Measurements from ENCODE around the gene HOXB3.
A peak's percentile ranks its signal among the peaks of the same experiment; 100 is the strongest.
"Not testable (repeated sequence)": the region's sequence is repeated elsewhere in the genome, so short reads cannot be mapped to it uniquely, and the experiment has no call there.

HOXB3 gene

GRCh38 chr17:48543854-48544348 lies 46.1 kb downstream of the HOXB3 start:
- no peak for DNase-seq

- DNase-seq = no peak
Observed at GRCh38 chr17:48543107-48543853, 46.8 kb downstream of the HOXB3 start.

- DNase-seq = no peak
Observed at GRCh38 chr17:48542698-48543106, 47.3 kb downstream of the HOXB3 start.

- DNase-seq = no peak
Observed at GRCh38 chr17:48542114-48542656, 47.9 kb downstream of the HOXB3 start.

- DNase-seq = no peak
Observed at GRCh38 chr17:48541577-48542113, 48.4 kb downstream of the HOXB3 start.

- DNase-seq = no peak
Observed at GRCh38 chr17:48541036-48541576, 48.9 kb downstream of the HOXB3 start.

GRCh38 chr17:48540213-48540612 lies 49.8 kb downstream of the HOXB3 start:
- no peak for DNase-seq

- DNase-seq = no peak
Observed at GRCh38 chr17:48539177-48539576, 50.9 kb downstream of the HOXB3 start.

GRCh38 chr17:48537316-48537715 lies 52.7 kb downstream of the HOXB3 start:
- DNase-seq = no peak

- not testable (repeated sequence) for DNase-seq
Observed at GRCh38 chr17:48535793-48536559, 54.1 kb downstream of the HOXB3 start.

- no peak for DNase-seq
Observed at GRCh38 chr17:48532261-48532660, 57.8 kb downstream of the HOXB3 start.

GRCh38 chr17:48530887-48531272 lies 59.2 kb downstream of the HOXB3 start, which contains the start of gene HOXB1:
Gene HOXB1 (minus strand): TSS chr17:48531011. CDS start chr17:48530904, 107 bp downstream.
- DNase-seq = no peak

GRCh38 chr17:48530208-48530886 lies 59.7 kb downstream of the HOXB3 start:
- DNase-seq = no peak

GRCh38 chr17:48529683-48530009 lies 60.4 kb downstream of the HOXB3 start:
- no peak for DNase-seq

GRCh38 chr17:48528936-48529682 lies 60.9 kb downstream of the HOXB3 start:
- DNase-seq = no peak

- no peak for DNase-seq
Observed at GRCh38 chr17:48528153-48528935, 61.7 kb downstream of the HOXB3 start.

- no peak for DNase-seq
Observed at GRCh38 chr17:48527547-48527932, 62.5 kb downstream of the HOXB3 start.

- no peak for DNase-seq
Observed at GRCh38 chr17:48526608-48527546, 63.2 kb downstream of the HOXB3 start.

GRCh38 chr17:48523010-48523409 lies 67.0 kb downstream of the HOXB3 start:
- peak; percentile 39 for DNase-seq
